Upper lobe of left lung (tissue), 6 donors: ENCODE results near the gene VPS9D1. TPM values are rescaled to one million over a fixed set of nuclear protein-coding genes. Genes with fewer than 3 reads are reported as not detected.
A peak's percentile ranks its signal among the peaks of the same experiment; 100 is the strongest.

Source experiments
- ATAC-seq, 2 donors: fragments of 200-7000 bp; cut with Tn5 transposase; one replicate each; pipeline ENCODE4 v1.9.1; 2022; ENCODE audit warnings: mild to moderate bottlenecking in 2 of 2, moderate library complexity in 2 of 2; ENCODE audit not compliant: low FRiP score in 2 of 2
- DNase-seq, 2 donors: peaks; one replicate each; pipeline ENCODE4 v3.0.0-alpha.2; 2019 to 2020
- H3K27ac ChIP-seq, 4 donors: fragments of 200-600 bp; sonication (generic); one replicate each; pipeline ENCODE4 v1.5.1; 2016 to 2019
- H3K27me3 ChIP-seq, 4 donors: fragments of 200-600 bp; sonication (generic); one replicate each; pipeline ENCODE4 v1.5.1; 2017 to 2019
- H3K36me3 ChIP-seq, 4 donors: fragments of 200-600 bp; sonication (generic); one replicate each; pipeline ENCODE4 v1.5.1; 2016 to 2019
- H3K4me1 ChIP-seq, 4 donors: fragments of 200-600 bp; sonication (generic); one replicate each; pipeline ENCODE4 v1.5.1; 2018 to 2019
- H3K4me3 ChIP-seq, 4 donors: fragments of 200-600 bp; sonication (generic); one replicate each; pipeline ENCODE4 v1.5.1; 2017 to 2019; ENCODE audit warnings: mild to moderate bottlenecking in 2 of 4, moderate library complexity in 1 of 4
- H3K9me3 ChIP-seq, 4 donors: fragments of 200-600 bp; sonication (generic); one replicate each; pipeline ENCODE4 v1.5.1; 2018 to 2019
- EP300 ChIP-seq, 4 donors: sonication (generic); formaldehyde crosslinking; IDR thresholded peaks; one replicate each; pipeline ENCODE4 v1.5.1; 2017; ENCODE audit warnings: antibody characterized with exemption in 4 of 4, control low read depth in 2 of 4
- POLR2A ChIP-seq, 4 donors: fragments of 450-650 bp; IDR thresholded peaks; one replicate each; pipeline ENCODE4 v1.5.1; 2016 to 2017; ENCODE audit warnings: antibody characterized with exemption in 4 of 4, mild to moderate bottlenecking in 2 of 4
- POLR2AphosphoS5 ChIP-seq, 2 donors: sonication (generic); formaldehyde crosslinking; IDR thresholded peaks; one replicate each; pipeline ENCODE4 v1.5.1; 2017; ENCODE audit warnings: antibody characterized with exemption in 2 of 2
- WGBS, 2 donors: methylation state at CpG; one replicate each; pipeline ENCODE4 v1.1.5; 2017 to 2018; 5-methylcytosine and 5-hydroxymethylcytosine counted together
- total RNA-seq, 6 donors: library from RNA; depleted of rRNA in 4 of 6; stranded (reverse); fragments of >200 nt in 4 of 6; gene quantifications; one replicate each; pipeline versions ENCODE4 v1.1.0 to v1.2.1, GENCODE V29; 2016 to 2021
- TF ChIP-seq, protein P1 (sequence below), 6 experiments: fragments of 450-650 bp in 4 of 6; fragments of 200-600 bp in 2 of 6; sonication (generic) in 2 of 6; IDR thresholded peaks; one replicate each; pipeline ENCODE4 v1.5.1; 2016 to 2019; ENCODE audit warnings: antibody characterized with exemption in 6 of 6
- donor health status: DM: no; HTN: no; CAD: no; lungs with moderate emphysema.
- donor health status: DM: no; HTN: yes; CAD: no; lungs with severe emphysema.

Gene VPS9D1
- total RNA-seq, 6 donors from 2014 or later: 7.4 to 45.1 (median 20.2) TPM

DNA sequence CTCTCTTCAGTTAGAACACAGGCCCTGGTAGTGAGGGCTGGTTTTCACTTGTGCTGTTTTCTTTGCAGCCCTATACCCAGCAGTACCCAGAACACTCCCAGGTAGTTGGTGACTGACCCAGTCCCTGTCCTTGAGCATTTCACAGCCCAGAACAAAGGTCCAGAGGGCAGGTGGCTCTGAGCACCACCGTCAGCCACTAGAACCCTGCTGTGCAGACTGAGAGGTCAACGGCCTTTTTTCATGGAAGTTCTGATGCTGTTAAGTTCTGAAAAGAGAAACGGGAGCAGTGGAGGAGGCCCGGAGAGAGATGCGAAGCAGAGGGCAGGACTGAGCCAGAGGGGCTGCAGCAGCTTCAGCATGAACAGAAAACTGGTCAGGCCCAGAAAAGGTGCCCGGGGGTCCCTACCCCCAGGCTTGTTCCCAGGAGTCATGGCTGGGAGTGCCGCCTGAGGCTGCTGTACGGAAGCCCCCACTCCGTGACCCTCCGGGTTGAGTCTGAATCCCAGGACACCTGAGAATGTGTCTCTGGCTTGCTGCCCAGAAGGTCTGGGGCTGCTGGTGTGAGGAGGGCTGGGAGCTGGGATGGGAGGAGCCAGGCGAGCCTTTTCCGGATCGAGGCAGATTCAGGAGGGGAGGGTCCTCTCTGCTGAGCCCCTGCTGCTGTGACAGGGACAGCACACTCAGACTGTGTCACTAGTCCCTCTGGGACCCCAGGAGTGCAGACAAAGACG lies 9.3 kb upstream of the VPS9D1 start:
- no peak for TF ChIP-seq POLR2AphosphoS5 (IDR thresholded peaks at IDR 0.05)
- no peak for TF ChIP-seq POLR2A (IDR thresholded peaks at IDR 0.05)
- TF ChIP-seq, protein P1, sequence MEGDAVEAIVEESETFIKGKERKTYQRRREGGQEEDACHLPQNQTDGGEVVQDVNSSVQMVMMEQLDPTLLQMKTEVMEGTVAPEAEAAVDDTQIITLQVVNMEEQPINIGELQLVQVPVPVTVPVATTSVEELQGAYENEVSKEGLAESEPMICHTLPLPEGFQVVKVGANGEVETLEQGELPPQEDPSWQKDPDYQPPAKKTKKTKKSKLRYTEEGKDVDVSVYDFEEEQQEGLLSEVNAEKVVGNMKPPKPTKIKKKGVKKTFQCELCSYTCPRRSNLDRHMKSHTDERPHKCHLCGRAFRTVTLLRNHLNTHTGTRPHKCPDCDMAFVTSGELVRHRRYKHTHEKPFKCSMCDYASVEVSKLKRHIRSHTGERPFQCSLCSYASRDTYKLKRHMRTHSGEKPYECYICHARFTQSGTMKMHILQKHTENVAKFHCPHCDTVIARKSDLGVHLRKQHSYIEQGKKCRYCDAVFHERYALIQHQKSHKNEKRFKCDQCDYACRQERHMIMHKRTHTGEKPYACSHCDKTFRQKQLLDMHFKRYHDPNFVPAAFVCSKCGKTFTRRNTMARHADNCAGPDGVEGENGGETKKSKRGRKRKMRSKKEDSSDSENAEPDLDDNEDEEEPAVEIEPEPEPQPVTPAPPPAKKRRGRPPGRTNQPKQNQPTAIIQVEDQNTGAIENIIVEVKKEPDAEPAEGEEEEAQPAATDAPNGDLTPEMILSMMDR (IDR thresholded peaks at IDR 0.05): no peak
- no peak for TF ChIP-seq EP300 (IDR thresholded peaks at IDR 0.05)
- 80 to 86% methylated on average over 12 to 14 of the region's 14 CpGs for WGBS, 2 donors
- no peak for ATAC-seq

GRCh38 chr16:89729293-89729692 lies 8.6 kb upstream of the VPS9D1 start:
- Histone ChIP-seq H3K27ac (no peak overlapping the region), H3K4me3 (no peak overlapping the region), H3K36me3 (peaks cover 35 to 98% (median 84%) of the 10 kb centered on the region in 4 donors), H3K9me3 (no peaks in the 10 kb centered on the region), H3K4me1 (peaks cover under 1 to 9% (median 6%) of the 10 kb centered on the region in 4 donors), H3K27me3 (no peaks in the 10 kb centered on the region)
- 92 to 94% methylated on average over 15 to 18 of the region's 18 CpGs for WGBS, 2 donors
- no peak for DNase-seq
- TF ChIP-seq, protein P1 (IDR thresholded peaks at IDR 0.05): no peak
- no peak for TF ChIP-seq EP300 (IDR thresholded peaks at IDR 0.05)
- no peak for TF ChIP-seq POLR2AphosphoS5 (IDR thresholded peaks at IDR 0.05)
- no peak for TF ChIP-seq POLR2A (IDR thresholded peaks at IDR 0.05)
- no peak for ATAC-seq

More for the DNA sequence above, 9.3 kb upstream of the VPS9D1 start:
- no peak overlapping the region for H3K4me3 ChIP-seq
- no peak for DNase-seq
- peaks cover 0 to 4% (median under 1%) of the 10 kb centered on the region in 4 donors for H3K4me1 ChIP-seq
- H3K27ac ChIP-seq: no peak overlapping the region
- peaks cover 39 to 98% (median 85%) of the 10 kb centered on the region in 4 donors for H3K36me3 ChIP-seq
- H3K27me3 ChIP-seq: no peaks in the 10 kb centered on the region
- no peaks in the 10 kb centered on the region for H3K9me3 ChIP-seq

- DNase-seq (no peak), ATAC-seq (no peak)
- Histone ChIP-seq H3K9me3 (no peaks in the 10 kb centered on the region), H3K27me3 (no peaks in the 10 kb centered on the region), H3K27ac (no peak overlapping the region), H3K36me3 (peaks cover 29 to 97% (median 81%) of the 10 kb centered on the region in 4 donors), H3K4me1 (peaks cover 18 to 25% (median 23%) of the 10 kb centered on the region in 4 donors), H3K4me3 (no peak overlapping the region)
- WGBS, 2 donors: 83 to 90% methylated on average over 6 to 17 of the region's 17 CpGs
- TF ChIP-seq POLR2AphosphoS5 (IDR thresholded peaks at IDR 0.05): no peak
- TF ChIP-seq POLR2A (IDR thresholded peaks at IDR 0.05): no peak
- TF ChIP-seq, protein P1 (IDR thresholded peaks at IDR 0.05): no peak
- TF ChIP-seq EP300 (IDR thresholded peaks at IDR 0.05): no peak
Observed at GRCh38 chr16:89727406-89728120, 6.9 kb upstream of the VPS9D1 start.

DNA sequence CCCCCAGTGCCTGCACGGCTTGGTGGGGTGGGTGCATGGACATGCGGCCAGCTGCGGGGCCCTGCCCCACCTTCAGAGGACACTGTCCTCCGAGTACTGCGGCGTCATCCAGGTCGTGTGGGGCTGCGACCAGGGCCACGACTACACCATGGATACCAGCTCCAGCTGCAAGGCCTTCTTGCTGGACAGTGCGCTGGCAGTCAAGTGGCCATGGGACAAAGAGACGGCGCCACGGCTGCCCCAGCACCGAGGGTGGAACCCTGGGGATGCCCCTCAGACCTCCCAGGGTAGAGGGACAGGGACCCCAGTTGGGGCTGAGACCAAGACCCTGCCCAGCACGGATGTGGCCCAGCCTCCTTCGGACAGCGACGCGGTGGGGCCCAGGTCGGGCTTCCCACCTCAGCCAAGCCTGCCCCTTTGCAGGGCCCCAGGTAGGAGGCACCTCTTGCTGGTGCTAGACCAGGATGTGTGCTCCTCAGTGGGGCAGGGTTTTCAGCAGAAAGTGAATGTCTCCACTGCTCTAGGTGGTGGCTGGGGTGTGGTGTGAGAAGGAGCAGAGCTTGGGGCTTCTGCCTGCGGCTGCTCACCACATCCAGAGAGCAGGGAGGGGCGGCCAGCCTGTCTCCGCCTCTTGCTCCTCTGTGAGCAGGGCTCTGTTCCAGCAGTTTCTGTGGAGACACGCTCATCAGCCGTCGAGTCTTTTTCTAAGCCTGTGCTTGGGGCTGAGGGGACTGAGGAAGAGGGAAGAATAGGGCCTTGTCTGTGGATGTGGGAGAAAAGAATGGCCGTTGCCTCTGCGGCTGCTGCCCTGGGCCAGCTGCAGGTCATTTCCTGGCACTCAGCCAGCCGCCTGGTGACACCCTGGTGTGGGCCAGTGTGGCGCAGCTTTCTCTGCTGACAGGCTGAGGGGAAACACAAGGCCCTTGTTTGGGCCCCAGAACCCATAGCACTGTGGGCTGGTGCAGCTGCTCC lies 2.9 kb upstream of the VPS9D1 start:
- WGBS, 2 donors: 76 to 82% methylated on average over 10 to 27 of the region's 30 CpGs
- peaks cover 11 to 57% (median 44%) of the 10 kb centered on the region in 4 donors for H3K36me3 ChIP-seq
- TF ChIP-seq POLR2AphosphoS5 (IDR thresholded peaks at IDR 0.05): peak in 1 of 2 donors; percentile 31
- TF ChIP-seq EP300 (IDR thresholded peaks at IDR 0.05): no peak
- DNase-seq (peak; percentile 41 to 79), ATAC-seq (peak in 1 of 2 donors; percentile 2)
- H3K4me3 ChIP-seq: peak overlapping the region in 3 of 4 donors; percentile 67 to 99 (median 96)
- H3K4me1 ChIP-seq: peaks cover 36 to 54% (median 42%) of the 10 kb centered on the region in 4 donors
- peaks cover 0 to 8% (median 0%) of the 10 kb centered on the region in 4 donors for H3K27me3 ChIP-seq
- no peaks in the 10 kb centered on the region for H3K9me3 ChIP-seq
- H3K27ac ChIP-seq: peak overlapping the region; percentile 91 to 99 (median 98)
